ENCODE measurements around the gene MTF1.
"Not testable (repeated sequence)": the region's sequence is repeated elsewhere in the genome, so short reads cannot be mapped to it uniquely, and the experiment has no call there.

Gene MTF1

GRCh38 chr1:37859507-37860345, at the start of gene MTF1:
Gene MTF1 (minus strand): TSS chr1:37859592. CDS start chr1:37857658, 1,934 bp downstream.
- DNase-seq (ENCODE audit: low spot score), result peak; percentile 98

DNA sequence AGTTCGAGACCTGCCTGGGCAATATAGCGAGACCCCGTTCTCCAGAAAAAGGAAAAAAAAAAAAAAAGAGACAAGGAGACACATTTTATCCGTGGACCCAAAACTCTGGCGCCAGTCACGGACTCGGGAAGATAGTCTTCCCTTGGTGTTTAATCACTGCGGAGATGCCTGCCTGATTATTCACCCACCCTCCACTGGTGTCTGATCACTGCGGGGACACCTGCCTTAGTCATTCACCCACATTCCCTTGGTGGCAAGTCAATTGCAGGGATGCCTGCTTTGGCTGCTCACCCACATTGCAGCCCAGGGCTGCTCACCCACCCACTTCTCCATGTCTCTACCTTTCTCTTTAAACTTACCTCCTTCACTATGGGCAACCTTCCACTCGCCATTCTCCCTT, 49.1 kb upstream of the MTF1 start:
- DNase-seq (ENCODE audit: low spot score), result not testable (repeated sequence)

- not testable (repeated sequence) for DNase-seq (ENCODE audit: low spot score)
These were observed 48.2 kb upstream of the MTF1 start for GRCh38 chr1:37907416-37908125.

DNA sequence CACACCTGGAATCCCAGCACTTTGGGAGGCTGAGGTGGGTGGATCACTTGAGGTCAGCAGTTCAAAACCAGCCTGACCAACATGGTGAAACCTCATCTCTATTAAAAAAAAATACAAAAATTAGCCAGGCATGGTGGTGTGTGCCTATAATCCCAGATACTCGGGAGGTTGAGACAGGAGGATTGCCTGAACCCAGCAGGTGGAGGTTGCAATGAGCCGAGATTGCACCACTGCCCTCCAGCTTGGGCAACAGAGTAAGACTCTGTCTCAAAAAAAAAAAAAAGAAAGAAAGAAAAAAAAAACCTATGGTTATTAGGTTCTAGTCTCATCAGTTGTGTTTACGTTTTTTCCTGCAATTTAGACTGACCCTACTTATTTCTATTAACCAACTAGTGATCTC, 47.2 kb upstream of the MTF1 start:
- DNase-seq (ENCODE audit: low spot score), result not testable (repeated sequence)

DNA sequence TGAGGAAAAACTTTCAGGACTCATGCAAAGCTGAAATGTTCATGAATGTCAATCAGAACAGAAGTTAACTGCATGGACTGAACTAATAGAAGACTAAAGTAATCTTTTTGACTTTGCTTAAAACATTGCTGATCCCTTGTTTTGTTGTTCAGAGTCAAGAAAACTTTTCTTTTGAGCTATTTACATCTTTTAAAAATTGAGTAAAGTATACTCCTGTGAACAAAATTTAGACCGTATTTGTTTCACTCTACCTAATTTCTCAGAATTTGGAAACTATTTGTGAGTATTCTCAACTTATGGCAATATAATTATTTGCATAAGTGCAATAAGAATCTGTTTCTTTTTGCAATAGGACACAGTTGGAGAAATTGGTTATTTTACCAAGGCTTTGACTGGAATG, 46.3 kb upstream of the MTF1 start:
- DNase-seq (ENCODE audit: low spot score), result no peak

GRCh38 chr1:37903921-37904320, 44.5 kb upstream of the MTF1 start:
- not testable (repeated sequence) for DNase-seq (ENCODE audit: low spot score)

DNA sequence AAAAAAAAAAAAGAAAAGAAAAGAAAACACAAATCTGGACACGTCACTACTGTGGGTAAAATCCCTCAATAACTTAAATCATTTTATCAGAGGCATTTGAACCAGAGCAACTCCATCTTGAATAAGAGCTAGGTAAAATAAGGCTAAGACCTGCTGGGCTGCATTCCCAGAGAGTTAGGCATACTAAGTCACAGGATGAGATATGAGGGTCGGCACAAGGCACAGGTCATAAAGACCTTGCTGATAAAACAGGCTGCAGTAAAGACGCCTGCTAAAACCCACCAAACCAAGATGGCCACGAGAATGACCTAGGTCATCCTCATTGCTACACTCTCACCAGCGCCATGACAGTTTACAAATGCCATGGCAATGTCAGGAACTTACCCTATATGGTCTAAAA, 43.6 kb upstream of the MTF1 start:
- DNase-seq (ENCODE audit: low spot score), result no peak

DNA sequence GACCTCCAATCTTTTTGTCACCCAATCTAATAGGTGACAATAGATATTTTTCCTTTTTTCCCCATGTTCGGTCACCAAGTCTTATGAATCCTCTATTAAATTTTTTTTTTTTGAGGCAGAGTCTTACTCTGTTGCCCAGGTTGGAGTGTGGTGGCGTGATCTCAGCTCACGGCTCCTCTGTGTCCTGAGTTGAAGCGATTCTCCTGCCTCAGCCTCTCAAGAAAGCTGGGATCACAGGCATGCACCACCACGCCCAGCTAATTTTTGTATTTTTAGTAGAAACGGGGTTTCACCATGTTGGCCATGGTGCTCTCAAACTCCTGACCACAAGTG, 42.5 kb upstream of the MTF1 start:
- no peak for DNase-seq (ENCODE audit: low spot score)

- DNase-seq (ENCODE audit: low spot score), result no peak
These were observed 42.0 kb upstream of the MTF1 start for GRCh38 chr1:37901191-37901892.

GRCh38 chr1:37897563-37897962, 38.2 kb upstream of the MTF1 start:
- not testable (repeated sequence) for DNase-seq (ENCODE audit: low spot score)

DNA sequence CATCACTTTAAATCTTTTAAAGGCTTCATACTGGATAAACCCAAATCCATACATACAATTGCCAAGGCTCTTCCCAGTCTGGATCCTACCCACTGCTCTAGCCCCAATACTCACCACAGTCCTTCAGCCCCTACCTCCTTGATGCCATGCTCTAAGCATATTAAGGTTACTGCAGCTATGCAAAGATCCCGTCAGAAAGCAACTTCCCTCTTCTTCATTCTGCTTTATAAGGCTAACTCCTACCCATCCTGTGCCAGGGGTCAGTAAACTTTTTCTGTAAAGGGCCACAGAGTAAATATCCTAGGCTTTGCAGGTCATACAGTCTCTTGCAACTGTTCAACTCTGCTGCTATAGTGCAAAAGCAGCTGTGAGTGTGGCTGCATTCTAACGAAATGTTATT, 34.3 kb upstream of the MTF1 start:
- DNase-seq (ENCODE audit: low spot score), result no peak

- DNase-seq (ENCODE audit: low spot score), result no peak
These were observed 33.0 kb upstream of the MTF1 start for GRCh38 chr1:37892151-37893047.

DNA sequence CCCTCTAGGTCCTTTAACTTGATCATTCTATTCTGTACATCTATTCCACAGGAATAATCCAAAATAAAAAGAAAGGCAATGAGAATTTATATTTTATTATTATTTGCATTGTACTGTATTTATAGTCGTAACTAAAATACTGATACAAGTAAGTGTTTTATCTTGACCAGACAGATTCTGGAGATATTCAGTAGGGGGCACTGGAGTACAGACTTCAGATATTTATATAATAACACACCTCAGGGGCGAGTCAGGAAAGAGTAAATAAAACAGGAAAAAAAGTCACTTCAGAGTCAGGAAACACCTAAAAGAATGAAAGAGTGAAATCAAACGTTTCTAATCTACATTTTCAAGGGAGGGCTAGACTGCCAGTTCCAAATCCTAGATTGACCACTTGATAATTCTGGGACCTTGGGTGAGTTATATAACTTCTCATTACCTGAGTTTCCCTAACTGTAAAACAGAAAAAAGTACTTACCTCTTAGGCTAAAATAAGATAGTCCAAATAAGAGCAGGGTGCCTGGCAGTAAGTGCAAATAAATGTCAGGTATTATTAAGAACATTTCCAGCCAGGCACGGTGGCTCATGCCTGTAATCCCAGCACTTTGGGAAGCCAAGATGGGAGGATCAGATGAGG, 31.1 kb upstream of the MTF1 start:
- peak; percentile 56 for DNase-seq (ENCODE audit: low spot score)

GRCh38 chr1:37888022-37888700, 28.8 kb upstream of the MTF1 start:
- DNase-seq (ENCODE audit: low spot score), result no peak

DNA sequence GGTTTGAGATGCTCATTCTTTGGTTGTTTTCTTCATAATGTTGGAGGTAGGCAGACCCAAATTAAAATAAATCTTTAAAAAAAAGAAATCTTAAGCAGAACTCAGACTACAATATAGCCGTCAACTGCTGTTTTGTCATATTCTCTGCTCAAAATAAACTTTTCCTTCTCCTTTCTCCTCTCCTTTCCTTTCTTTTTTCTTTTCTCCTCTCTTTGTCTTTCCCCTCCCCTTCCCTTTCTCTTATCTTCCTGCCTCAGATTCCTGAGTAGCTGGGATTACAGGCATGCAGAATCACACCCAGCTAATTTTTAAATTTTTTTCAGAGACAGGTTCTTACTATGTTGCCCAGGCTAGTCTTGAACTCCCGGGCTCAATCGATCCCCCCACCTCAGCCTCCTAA, 24.8 kb upstream of the MTF1 start:
- DNase-seq (ENCODE audit: low spot score), result no peak

DNA sequence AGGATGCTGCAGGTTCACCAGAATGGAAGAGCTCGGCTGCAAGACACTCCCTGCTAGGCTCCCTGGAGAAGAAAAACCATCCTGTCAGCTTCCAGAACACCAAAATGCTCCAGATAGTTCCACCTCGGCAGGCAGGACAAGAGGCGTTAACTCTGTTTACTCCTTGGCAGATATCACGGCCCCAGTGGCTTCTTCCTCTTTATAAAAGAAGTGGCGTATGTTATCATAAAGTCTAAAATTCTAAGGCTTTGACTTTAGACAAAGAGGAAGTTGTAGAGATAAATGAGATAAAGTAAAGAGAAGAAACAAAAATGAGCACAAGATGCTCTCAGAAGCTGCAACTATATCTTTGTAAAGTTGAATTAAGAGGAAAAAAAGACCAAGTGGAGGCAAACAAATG, 24.3 kb upstream of the MTF1 start:
- DNase-seq (ENCODE audit: low spot score), result no peak

DNA sequence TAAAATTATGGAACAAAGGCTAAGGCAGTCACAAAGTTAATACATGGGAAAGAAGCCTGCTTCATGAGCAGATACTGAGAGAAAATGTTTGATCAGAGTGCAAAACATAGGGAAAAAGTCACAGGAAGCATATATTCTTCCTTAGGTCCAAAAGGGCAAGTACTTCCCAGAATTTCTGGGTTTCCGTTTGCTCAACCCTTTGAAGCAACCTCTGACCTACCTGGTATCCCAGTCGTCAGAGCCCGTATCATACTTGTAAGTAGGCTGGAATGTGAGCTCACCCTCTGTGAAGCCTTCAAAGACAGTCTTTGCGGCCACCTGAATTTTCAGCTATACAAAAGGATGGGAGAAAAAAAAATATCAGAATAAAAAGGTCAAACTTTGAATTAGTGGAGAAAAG, 20.5 kb upstream of the MTF1 start:
- DNase-seq (ENCODE audit: low spot score), result no peak

DNA sequence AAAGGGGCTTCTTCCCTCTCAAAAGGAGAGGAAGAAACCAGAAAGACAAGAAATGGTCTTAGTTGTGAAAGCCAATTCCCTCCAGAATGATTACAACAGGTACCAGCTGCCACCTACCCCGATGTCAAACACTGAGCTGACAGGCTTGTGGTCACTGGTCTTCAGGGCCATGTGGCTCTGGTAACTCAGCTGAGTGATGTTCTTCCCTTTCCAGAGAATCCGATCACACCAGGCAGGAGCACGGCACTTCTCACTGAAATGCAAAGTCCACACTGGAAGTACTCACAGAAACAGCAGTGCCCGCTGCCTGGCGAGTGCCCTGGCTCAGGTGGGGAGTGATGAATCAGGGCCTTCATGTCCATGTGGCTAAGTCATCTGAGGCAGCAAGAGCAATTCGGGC, 18.7 kb upstream of the MTF1 start:
- no peak for DNase-seq (ENCODE audit: low spot score)

DNA sequence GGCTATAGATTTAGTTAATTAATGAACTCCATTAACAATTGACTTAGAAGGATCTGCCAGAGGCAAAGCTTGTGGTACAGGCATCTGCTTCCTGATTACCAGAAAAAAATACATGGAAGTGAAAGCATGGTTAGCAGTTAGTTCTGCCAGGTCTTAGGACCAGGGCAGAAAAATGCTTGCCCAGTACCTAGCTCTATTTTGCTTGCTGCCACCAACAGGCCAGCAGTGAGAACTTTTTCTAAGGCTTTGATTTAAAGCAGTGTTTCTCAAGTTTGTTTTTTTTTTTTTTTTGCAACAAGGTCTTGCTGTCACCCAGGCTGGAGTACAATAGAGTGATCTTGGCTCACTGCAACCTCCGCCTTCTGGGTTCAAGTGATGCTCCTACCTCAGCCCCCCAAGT, 16.4 kb upstream of the MTF1 start:
- no peak for DNase-seq (ENCODE audit: low spot score)

DNA sequence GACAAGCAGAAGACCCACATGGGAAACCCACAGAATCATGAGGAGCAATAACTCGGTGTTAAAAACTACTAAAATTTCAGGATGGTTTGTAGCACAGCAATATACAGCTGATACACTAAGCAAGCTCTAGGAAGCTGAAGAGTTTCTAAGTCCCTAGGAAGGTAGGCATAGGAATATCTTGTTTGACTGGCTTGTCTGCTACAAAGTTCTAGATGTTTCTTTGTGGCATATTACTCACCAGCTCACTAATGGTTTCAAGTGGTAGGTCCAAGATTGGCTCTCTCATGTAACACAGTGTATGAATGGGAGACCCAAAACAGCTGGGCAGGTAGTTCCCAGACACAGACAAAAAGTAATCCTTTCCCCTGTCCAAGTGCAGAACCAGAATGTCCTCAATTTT, 13.3 kb upstream of the MTF1 start:
- DNase-seq (ENCODE audit: low spot score), result no peak

GRCh38 chr1:37868466-37868865, 9.1 kb upstream of the MTF1 start:
- no peak for DNase-seq (ENCODE audit: low spot score)

All from pons (tissue), 1 donor.